RWPE2 (cell line): Measurements from ENCODE around the gene KCTD17.

ENCODE experiments used
- ATAC-seq: fragments of 200-7000 bp; cut with Tn5 transposase; 3 replicates; pipeline ENCODE4 v1.9.1; 2021; ENCODE audit warnings: low read depth
- DNase-seq: peaks from one replicate; pipeline ENCODE4 v3.0.0-alpha.2; 2020; ENCODE audit warnings: low spot score
- H3K27ac ChIP-seq: fragments of 450-650 bp; 2 replicates; pipeline ENCODE4 v1.5.1; 2017; ENCODE audit warnings: mild to moderate bottlenecking; ENCODE audit not compliant: poor library complexity, severe bottlenecking
- H3K27me3 ChIP-seq: fragments of 250-450 bp; sonication (Bioruptor Pico); 2 replicates; pipeline ENCODE4 v1.5.1; 2021; ENCODE audit warnings: mild to moderate bottlenecking, moderate library complexity; ENCODE audit not compliant: insufficient read depth, poor library complexity, severe bottlenecking
- H3K36me3 ChIP-seq: fragments of 250-450 bp; sonication (Bioruptor Pico); 2 replicates; pipeline ENCODE4 v1.5.1; 2020; ENCODE audit warnings: low read depth, mild to moderate bottlenecking, moderate library complexity
- H3K4me1 ChIP-seq: fragments of 250-450 bp; sonication (Bioruptor Pico); 2 replicates; pipeline ENCODE4 v1.5.1; 2021; ENCODE audit warnings: mild to moderate bottlenecking, moderate library complexity; ENCODE audit not compliant: insufficient read depth, poor library complexity, severe bottlenecking
- H3K4me3 ChIP-seq: fragments of 250-450 bp; sonication (Bioruptor Pico); 2 replicates; pipeline ENCODE4 v1.5.1; 2021; ENCODE audit warnings: mild to moderate bottlenecking, moderate library complexity; ENCODE audit not compliant: severe bottlenecking
- H3K9me3 ChIP-seq: fragments of 250-450 bp; sonication (Bioruptor Pico); 2 replicates; pipeline ENCODE4 v1.5.1; 2021; ENCODE audit warnings: mild to moderate bottlenecking, moderate library complexity; ENCODE audit not compliant: severe bottlenecking
- TF ChIP-seq, protein P1 (sequence below): fragments of 450-650 bp; IDR thresholded peaks from one replicate; pipeline ENCODE4 v1.5.1; 2017; ENCODE audit warnings: mild to moderate bottlenecking, moderate library complexity; ENCODE audit not compliant: poor library complexity, severe bottlenecking

KCTD17 gene

DNA sequence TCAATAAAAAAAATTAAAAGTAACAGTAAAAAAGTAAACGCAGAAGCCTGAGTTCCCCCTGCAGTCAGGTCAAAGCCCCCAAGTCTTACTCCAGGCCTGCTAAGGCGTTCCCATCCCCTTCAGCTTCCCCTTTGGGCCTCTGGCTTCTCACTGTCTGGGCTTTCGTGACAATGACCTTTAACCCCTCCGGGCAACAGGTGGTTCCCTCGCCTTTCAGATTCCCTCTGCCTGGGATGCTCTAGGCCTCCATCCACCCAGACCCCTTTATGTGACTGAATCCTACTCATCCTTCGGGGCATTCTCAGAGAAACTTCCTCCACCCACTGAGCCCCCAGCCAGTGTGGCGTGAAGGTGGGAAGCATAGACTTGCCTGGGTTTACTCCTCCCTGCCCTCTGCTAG, 24.0 kb upstream of the KCTD17 start:
- TF ChIP-seq, protein P1, sequence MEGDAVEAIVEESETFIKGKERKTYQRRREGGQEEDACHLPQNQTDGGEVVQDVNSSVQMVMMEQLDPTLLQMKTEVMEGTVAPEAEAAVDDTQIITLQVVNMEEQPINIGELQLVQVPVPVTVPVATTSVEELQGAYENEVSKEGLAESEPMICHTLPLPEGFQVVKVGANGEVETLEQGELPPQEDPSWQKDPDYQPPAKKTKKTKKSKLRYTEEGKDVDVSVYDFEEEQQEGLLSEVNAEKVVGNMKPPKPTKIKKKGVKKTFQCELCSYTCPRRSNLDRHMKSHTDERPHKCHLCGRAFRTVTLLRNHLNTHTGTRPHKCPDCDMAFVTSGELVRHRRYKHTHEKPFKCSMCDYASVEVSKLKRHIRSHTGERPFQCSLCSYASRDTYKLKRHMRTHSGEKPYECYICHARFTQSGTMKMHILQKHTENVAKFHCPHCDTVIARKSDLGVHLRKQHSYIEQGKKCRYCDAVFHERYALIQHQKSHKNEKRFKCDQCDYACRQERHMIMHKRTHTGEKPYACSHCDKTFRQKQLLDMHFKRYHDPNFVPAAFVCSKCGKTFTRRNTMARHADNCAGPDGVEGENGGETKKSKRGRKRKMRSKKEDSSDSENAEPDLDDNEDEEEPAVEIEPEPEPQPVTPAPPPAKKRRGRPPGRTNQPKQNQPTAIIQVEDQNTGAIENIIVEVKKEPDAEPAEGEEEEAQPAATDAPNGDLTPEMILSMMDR = no peak
- no peak for DNase-seq
- H3K4me3 ChIP-seq = no peak overlapping the region
- H3K27ac ChIP-seq = no peak overlapping the region
- H3K27me3 ChIP-seq = no peaks in the 10 kb centered on the region
- H3K4me1 ChIP-seq = peaks cover 8% of the 10 kb centered on the region
- ATAC-seq = no peak
- H3K9me3 ChIP-seq = no peaks in the 10 kb centered on the region
- H3K36me3 ChIP-seq = peaks cover 34% of the 10 kb centered on the region

DNA sequence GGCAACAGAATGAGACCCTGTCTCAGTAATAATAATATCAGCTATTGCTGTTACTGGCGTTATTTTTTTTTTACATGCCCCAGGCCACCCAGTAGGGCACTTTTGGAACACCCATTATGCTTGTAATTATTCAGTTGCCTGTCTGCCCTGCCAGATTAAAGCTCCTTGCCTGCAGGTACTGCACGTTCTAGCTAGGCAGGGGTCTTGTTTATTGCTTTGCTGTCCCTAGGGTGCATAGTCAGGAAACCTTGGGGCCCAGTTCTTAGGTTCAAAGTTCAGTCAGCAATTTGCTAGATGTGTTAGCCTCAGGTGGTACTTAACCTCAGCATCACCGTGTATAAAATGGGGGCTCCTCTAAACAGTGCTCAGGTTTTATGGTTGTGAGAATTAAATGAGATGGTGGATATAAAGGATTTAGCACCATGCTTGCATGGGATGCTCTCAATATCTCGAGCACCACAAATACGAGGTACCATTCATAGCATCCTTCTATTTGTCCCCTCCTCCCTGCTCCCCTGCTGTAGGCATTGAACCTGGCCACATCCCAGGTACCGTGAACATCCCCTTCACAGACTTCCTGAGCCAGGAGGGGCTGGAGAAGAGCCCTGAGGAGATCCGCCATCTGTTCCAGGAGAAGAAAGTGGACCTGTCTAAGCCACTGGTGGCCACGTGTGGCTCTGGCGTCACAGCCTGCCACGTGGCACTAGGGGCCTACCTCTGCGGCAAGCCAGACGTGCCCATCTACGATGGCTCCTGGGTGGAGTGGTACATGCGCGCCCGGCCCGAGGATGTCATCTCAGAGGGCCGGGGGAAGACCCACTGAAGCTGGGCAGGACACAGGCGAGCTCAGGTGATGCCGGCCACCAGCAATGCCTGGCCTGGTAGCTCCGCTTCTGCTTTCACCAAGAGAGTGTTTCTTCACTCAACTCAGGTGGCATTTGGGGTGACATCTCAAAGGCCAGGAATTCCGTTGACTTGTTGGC, 22.6 kb upstream of the KCTD17 start:
- H3K27ac ChIP-seq = no peak overlapping the region
- no peak overlapping the region for H3K4me3 ChIP-seq
- ATAC-seq (no peak), DNase-seq (no peak)
- no peaks in the 10 kb centered on the region for H3K27me3 ChIP-seq
- H3K36me3 ChIP-seq = peaks cover 34% of the 10 kb centered on the region
- H3K9me3 ChIP-seq = no peaks in the 10 kb centered on the region
- peaks cover 19% of the 10 kb centered on the region for H3K4me1 ChIP-seq
- TF ChIP-seq, protein P1 = no peak

DNA sequence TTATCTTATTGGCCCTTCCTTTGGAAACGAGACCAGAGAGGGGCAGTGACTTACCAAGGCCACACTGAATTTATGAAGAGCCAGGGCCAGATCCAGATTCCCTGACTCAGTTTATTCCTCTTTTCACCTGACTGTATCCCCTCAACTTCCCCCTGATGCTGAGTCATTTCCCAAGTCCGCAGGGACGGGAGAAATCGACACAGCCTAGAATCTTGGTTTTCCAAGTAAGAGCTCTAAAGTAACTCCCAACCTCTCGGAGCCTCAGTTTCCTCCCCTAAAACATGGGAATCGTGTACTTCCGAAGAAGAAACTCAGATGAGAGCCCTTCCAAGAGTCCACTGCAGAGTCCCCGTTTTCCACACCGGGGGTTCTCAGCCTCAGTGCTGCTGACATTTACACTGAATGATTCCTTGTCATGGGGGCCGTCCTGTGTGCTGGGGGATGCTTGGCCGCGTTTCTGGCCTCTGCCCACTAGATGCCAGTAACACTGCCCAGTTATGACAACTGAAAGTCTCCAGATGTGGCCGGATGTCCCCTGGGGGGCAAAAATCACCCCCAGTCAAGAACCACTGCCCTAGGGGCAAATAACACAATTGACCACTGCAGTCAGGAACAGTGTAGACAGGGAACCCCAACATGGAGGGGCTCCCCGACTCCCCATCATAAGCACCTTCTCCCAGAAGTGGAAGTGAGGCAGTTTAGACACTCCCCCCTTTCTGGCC, 20.8 kb upstream of the KCTD17 start:
- no peak for ATAC-seq
- Histone ChIP-seq H3K36me3 (peaks cover 19% of the 10 kb centered on the region), H3K4me1 (peaks cover 19% of the 10 kb centered on the region), H3K27me3 (no peaks in the 10 kb centered on the region), H3K9me3 (no peaks in the 10 kb centered on the region), H3K27ac (no peak overlapping the region), H3K4me3 (no peak overlapping the region)
- TF ChIP-seq, protein P1 = peak; percentile 25
- no peak for DNase-seq

DNA sequence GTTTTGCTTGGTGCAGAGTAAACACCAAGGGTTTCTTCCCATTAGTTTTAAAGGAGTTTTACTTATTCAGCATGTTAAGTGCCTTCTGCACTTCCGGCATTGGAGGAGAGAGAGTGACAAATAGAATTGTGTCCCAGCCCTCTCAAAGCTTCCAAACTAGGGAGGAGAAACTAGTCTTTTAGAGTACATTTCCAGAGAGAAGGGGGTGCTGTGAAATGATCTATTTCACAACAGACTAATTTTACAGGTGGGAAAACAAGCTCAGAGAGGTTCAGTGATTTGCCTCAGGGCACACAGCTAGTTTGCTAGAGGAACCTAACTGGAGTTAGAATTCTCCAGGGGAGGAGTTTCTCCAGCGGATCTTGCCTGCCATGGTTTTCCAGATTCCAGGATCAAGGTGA, 19.4 kb upstream of the KCTD17 start:
- no peak for ATAC-seq
- H3K27ac ChIP-seq = peak overlapping the region; percentile 85
- H3K36me3 ChIP-seq = peaks cover 7% of the 10 kb centered on the region
- H3K27me3 ChIP-seq = no peaks in the 10 kb centered on the region
- TF ChIP-seq, protein P1 = no peak
- no peaks in the 10 kb centered on the region for H3K9me3 ChIP-seq
- no peak for DNase-seq
- H3K4me1 ChIP-seq = peaks cover 19% of the 10 kb centered on the region
- no peak overlapping the region for H3K4me3 ChIP-seq
